HTERT RPE-1 (cell line): ENCODE measurements around the gene INO80.

ENCODE experiments used
- in situ Hi-C: fragments of 300-500 bp; cut with MboI; formaldehyde crosslinking; loops from 4 replicates; pipeline ENCODE4 v1.14.3; 2020; ENCODE audit warnings: low sequenced_read_pairs

INO80 gene

GRCh38 chr15:41051139-41051538, 64.9 kb downstream of the INO80 start:
- in situ Hi-C loops = no loop called here

GRCh38 chr15:41048852-41049251, 67.2 kb downstream of the INO80 start:
- in situ Hi-C loops = no loop called here

GRCh38 chr15:41048397-41048796, 67.7 kb downstream of the INO80 start:
- in situ Hi-C loops = no loop called here

- in situ Hi-C loops = no loop called here
Observed at GRCh38 chr15:41047474-41047873, 68.6 kb downstream of the INO80 start.

GRCh38 chr15:41043276-41043951, 72.7 kb downstream of the INO80 start:
- in situ Hi-C loops = no loop called here

- in situ Hi-C loops = no loop called here
Observed at GRCh38 chr15:41042851-41043250, 73.2 kb downstream of the INO80 start.

GRCh38 chr15:41039121-41039520, 77.0 kb downstream of the INO80 start:
- in situ Hi-C loops = no loop called here

- in situ Hi-C loops = no loop called here
Observed at GRCh38 chr15:41032079-41032328, 84.1 kb downstream of the INO80 start.

GRCh38 chr15:41031232-41032078, 84.6 kb downstream of the INO80 start:
- in situ Hi-C loops = no loop called here

GRCh38 chr15:41028853-41029252, 87.2 kb downstream of the INO80 start:
- in situ Hi-C loops = no loop called here

GRCh38 chr15:41025393-41025792, 90.7 kb downstream of the INO80 start:
- in situ Hi-C loops = no loop called here

- in situ Hi-C loops = no loop called here
Observed at GRCh38 chr15:41024885-41025284, 91.2 kb downstream of the INO80 start.

- in situ Hi-C loops = no loop called here
Observed at GRCh38 chr15:41024131-41024530, 91.9 kb downstream of the INO80 start.

- in situ Hi-C loops = no loop called here
Observed at GRCh38 chr15:41022487-41023090, 93.5 kb downstream of the INO80 start.

GRCh38 chr15:41020829-41021228, 95.3 kb downstream of the INO80 start:
- in situ Hi-C loops = no loop called here

- in situ Hi-C loops = no loop called here
Observed at GRCh38 chr15:41020311-41020710, 95.8 kb downstream of the INO80 start.

- in situ Hi-C loops = no loop called here
Observed at GRCh38 chr15:41019174-41019573, 96.9 kb downstream of the INO80 start.

- in situ Hi-C loops = no loop called here
Observed at GRCh38 chr15:41018534-41018933, 97.5 kb downstream of the INO80 start.

- in situ Hi-C loops = no loop called here
Observed at GRCh38 chr15:41017066-41017735, 98.9 kb downstream of the INO80 start.

GRCh38 chr15:41013691-41014414, 102.2 kb downstream of the INO80 start:
- in situ Hi-C loops = no loop called here
